Measurements from ENCODE around the gene ARMC3.

DNA sequence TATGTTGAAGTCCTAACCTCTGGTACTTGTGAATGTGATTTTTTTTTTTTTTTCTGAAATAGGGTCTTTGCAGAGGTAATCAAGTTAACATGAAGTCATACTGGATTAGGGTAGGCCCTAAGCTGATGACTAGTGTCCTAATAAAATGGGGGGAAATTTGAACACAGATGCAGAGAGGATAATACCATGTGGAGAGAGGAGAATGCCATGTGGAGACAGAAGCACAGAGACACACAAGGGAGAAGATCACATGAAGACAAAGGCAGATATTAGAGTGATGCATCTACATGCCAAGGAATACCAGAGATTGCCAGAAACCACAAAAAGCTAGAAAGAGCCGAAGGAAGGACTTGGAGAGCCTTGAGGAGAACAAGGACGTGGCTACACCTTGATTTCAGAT lies 28.5 kb upstream of the ARMC3 start:
- TF ChIP-seq, protein P1, sequence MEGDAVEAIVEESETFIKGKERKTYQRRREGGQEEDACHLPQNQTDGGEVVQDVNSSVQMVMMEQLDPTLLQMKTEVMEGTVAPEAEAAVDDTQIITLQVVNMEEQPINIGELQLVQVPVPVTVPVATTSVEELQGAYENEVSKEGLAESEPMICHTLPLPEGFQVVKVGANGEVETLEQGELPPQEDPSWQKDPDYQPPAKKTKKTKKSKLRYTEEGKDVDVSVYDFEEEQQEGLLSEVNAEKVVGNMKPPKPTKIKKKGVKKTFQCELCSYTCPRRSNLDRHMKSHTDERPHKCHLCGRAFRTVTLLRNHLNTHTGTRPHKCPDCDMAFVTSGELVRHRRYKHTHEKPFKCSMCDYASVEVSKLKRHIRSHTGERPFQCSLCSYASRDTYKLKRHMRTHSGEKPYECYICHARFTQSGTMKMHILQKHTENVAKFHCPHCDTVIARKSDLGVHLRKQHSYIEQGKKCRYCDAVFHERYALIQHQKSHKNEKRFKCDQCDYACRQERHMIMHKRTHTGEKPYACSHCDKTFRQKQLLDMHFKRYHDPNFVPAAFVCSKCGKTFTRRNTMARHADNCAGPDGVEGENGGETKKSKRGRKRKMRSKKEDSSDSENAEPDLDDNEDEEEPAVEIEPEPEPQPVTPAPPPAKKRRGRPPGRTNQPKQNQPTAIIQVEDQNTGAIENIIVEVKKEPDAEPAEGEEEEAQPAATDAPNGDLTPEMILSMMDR (IDR thresholded peaks at IDR 0.05; ENCODE audit: insufficient read depth, low read length) = no peak
- TF ChIP-seq POLR2AphosphoS5 (IDR thresholded peaks at IDR 0.05; ENCODE audit: low read depth) = no peak

Measured in HL-60 (cell line).